Measurements from ENCODE around the gene ADAP1. TPM values are rescaled to one million over a fixed set of nuclear protein-coding genes. Genes with fewer than 3 reads are reported as not detected.

ADAP1 gene
- total RNA-seq, 2 experiments from 2014 or later = 2.4 to 7.0 TPM

GRCh38 chr7:992709-993607, 38.5 kb upstream of the ADAP1 start:
- Histone ChIP-seq H3K4me1 (ENCODE audit: insufficient read depth, low read length, poor library complexity, severe bottlenecking) (peaks cover 43% of the 10 kb centered on the region), H3K9me2 (ENCODE audit: insufficient read depth, low read length) (no peaks in the 10 kb centered on the region), H2AFZ (ENCODE audit: low read length) (no peak overlapping the region), H3K79me2 (ENCODE audit: insufficient read depth, low read depth, low read length) (no peaks in the 10 kb centered on the region), H3K27ac (ENCODE audit: low read depth, low read length, poor library complexity, severe bottlenecking) (no peak overlapping the region), H3K36me3 (ENCODE audit: insufficient read depth, low read length) (peaks cover 8% of the 10 kb centered on the region; the same call in 1 of the 2 replicates), H3K4me3 (ENCODE audit: low read depth, low read length, poor library complexity, severe bottlenecking) (no peak overlapping the region), H3K4me2 (ENCODE audit: low read length) (no peak overlapping the region), H4K20me1 (ENCODE audit: insufficient read depth, low read length) (no peaks in the 10 kb centered on the region), H3K9me3 (ENCODE audit: low read length) (no peaks in the 10 kb centered on the region)
- no TSS peak for BruUV-seq (replicated peaks)
- ChIA-PET CTCF (ENCODE audit: unreplicated experiment) (interaction anchor here (0.6 to 2.7 kb wide), 9 partner anchors 11 to 184 kb away, joined by 3 to 12 read pairs (median 5); partner anchors contain the start of gene CYP2W1), POLR2A (interaction anchor here (0.5 to 1.9 kb wide), 9 partner anchors 11 to 174 kb away, joined by 3 to 5 read pairs (median 3); partner anchors contain the start of gene COX19)
- intact Hi-C loops (cut with micrococcal nuclease; ENCODE audit: unreplicated experiment) = loop anchor here (1.0 to 5.0 kb wide), 6 partner anchors 31 to 671 kb away; no protein-coding TSS in a partner anchor
- DNase-seq (ENCODE audit: low spot score) = peak; percentile 95
- TF ChIP-seq CTCF (conservative IDR thresholded peaks at IDR 0.05; ENCODE audit: low read length) (peak; percentile 99), EZH2phosphoT487 (IDR thresholded peaks at IDR 0.05; ENCODE audit: borderline replicate concordance, low read depth, low read length) (no peak)

GRCh38 chr7:991729-992656, 37.5 kb upstream of the ADAP1 start:
- TF ChIP-seq CTCF (conservative IDR thresholded peaks at IDR 0.05; ENCODE audit: low read length) (no peak), EZH2phosphoT487 (IDR thresholded peaks at IDR 0.05; ENCODE audit: borderline replicate concordance, low read depth, low read length) (no peak)

More at GRCh38 chr7:991729-992656, 37.5 kb upstream of the ADAP1 start:
- Histone ChIP-seq H3K4me2 (ENCODE audit: low read length) (no peak overlapping the region), H3K9me2 (ENCODE audit: insufficient read depth, low read length) (no peaks in the 10 kb centered on the region), H3K36me3 (ENCODE audit: insufficient read depth, low read length) (peaks cover 6% of the 10 kb centered on the region; the same call in 1 of the 2 replicates), H4K20me1 (ENCODE audit: insufficient read depth, low read length) (no peaks in the 10 kb centered on the region), H3K79me2 (ENCODE audit: insufficient read depth, low read depth, low read length) (no peaks in the 10 kb centered on the region), H3K4me3 (ENCODE audit: low read depth, low read length, poor library complexity, severe bottlenecking) (no peak overlapping the region), H3K27ac (ENCODE audit: low read depth, low read length, poor library complexity, severe bottlenecking) (no peak overlapping the region), H3K4me1 (ENCODE audit: insufficient read depth, low read length, poor library complexity, severe bottlenecking) (peaks cover 44% of the 10 kb centered on the region), H3K9me3 (ENCODE audit: low read length) (no peaks in the 10 kb centered on the region), H2AFZ (ENCODE audit: low read length) (no peak overlapping the region)
- ChIA-PET POLR2A (interaction anchor here (0.6 to 1.4 kb wide), 5 partner anchors 10 to 173 kb away, joined by 3 to 4 read pairs (median 3); partner anchors contain the start of gene COX19), CTCF (ENCODE audit: unreplicated experiment) (interaction anchor here (0.6 to 2.7 kb wide), 5 partner anchors 10 to 152 kb away, joined by 3 to 12 read pairs (median 4); partner anchors contain the start of gene CYP2W1)
- BruUV-seq (replicated peaks) = no TSS peak
- intact Hi-C loops (cut with micrococcal nuclease; ENCODE audit: unreplicated experiment) = loop anchor here (5.0 kb wide), 2 partner anchors 150 to 670 kb away; no protein-coding TSS in a partner anchor
- DNase-seq (ENCODE audit: low spot score) = no peak

Measured in OCI-LY7 (cell line).